C4-2B (cell line): ENCODE results near the gene CDHR2.

ENCODE experiments used
- H3K27ac ChIP-seq: fragments of 450-650 bp; 2 replicates; pipeline ENCODE4 v1.5.1; 2017
- ZFX ChIP-seq: fragments of 450-650 bp; IDR thresholded peaks from 2 replicates; pipeline ENCODE4 v1.6.1; 2017
- TF ChIP-seq, protein P1 (sequence below): fragments of 450-650 bp; conservative IDR thresholded peaks from 2 replicates; pipeline ENCODE4 v1.5.1; 2017; ENCODE audit warnings: mild to moderate bottlenecking

Gene CDHR2

GRCh38 chr5:176610435-176610773 lies 61.3 kb downstream of the CDHR2 start:
- TF ChIP-seq ZFX: no peak
- TF ChIP-seq, protein P1, sequence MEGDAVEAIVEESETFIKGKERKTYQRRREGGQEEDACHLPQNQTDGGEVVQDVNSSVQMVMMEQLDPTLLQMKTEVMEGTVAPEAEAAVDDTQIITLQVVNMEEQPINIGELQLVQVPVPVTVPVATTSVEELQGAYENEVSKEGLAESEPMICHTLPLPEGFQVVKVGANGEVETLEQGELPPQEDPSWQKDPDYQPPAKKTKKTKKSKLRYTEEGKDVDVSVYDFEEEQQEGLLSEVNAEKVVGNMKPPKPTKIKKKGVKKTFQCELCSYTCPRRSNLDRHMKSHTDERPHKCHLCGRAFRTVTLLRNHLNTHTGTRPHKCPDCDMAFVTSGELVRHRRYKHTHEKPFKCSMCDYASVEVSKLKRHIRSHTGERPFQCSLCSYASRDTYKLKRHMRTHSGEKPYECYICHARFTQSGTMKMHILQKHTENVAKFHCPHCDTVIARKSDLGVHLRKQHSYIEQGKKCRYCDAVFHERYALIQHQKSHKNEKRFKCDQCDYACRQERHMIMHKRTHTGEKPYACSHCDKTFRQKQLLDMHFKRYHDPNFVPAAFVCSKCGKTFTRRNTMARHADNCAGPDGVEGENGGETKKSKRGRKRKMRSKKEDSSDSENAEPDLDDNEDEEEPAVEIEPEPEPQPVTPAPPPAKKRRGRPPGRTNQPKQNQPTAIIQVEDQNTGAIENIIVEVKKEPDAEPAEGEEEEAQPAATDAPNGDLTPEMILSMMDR: no peak
- H3K27ac ChIP-seq: peak overlapping the region; percentile 69

GRCh38 chr5:176611435-176611834 lies 62.3 kb downstream of the CDHR2 start:
- TF ChIP-seq, protein P1: no peak
- no peak for TF ChIP-seq ZFX
- no peak overlapping the region for H3K27ac ChIP-seq

DNA sequence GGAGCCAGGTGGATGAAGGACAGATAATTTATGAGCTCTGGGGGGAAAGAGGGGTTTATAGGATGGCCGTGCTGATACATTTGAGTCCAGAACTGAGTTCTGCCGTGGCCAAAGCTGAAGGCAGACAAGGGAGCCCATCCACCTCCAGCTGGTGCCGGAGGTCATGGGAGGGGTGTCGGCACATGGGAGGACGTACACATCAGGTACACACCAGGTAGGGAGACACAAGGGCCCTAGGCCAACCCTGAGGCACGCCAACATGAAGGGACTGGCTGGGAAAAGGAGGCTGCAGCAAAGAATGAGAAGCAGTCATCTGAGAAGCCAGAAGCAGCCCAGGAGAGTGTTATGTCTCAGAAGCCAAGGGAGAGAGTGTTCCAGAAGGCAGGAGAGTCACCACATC lies 62.9 kb downstream of the CDHR2 start:
- H3K27ac ChIP-seq: no peak overlapping the region
- no peak for TF ChIP-seq ZFX
- TF ChIP-seq, protein P1: no peak

GRCh38 chr5:176612855-176613254 lies 63.7 kb downstream of the CDHR2 start:
- H3K27ac ChIP-seq: no peak overlapping the region
- TF ChIP-seq, protein P1: no peak
- no peak for TF ChIP-seq ZFX

GRCh38 chr5:176614805-176615478 lies 65.8 kb downstream of the CDHR2 start:
- TF ChIP-seq, protein P1: no peak
- TF ChIP-seq ZFX: no peak
- H3K27ac ChIP-seq: no peak overlapping the region

DNA sequence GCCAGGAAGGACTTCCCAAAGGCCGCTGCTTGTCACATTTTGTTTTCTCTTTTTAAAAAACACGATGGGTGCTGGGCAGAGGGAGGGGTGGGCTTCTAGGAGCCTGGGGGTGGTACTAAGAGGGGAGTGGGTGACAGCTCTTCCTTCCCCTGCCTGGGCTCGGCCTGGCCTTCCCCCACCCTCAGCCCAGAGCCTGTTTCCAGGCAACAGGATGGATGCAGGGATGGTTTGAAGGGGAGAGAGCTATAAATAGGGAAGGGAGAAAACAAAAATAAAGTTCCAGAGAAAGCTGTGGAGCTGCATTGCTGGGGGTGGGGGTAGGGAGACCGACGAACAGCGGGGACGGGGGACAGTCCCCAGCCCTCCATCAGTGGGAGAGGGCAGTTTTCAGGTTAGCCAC lies 67.4 kb downstream of the CDHR2 start:
- TF ChIP-seq, protein P1: no peak
- TF ChIP-seq ZFX: no peak
- no peak overlapping the region for H3K27ac ChIP-seq

GRCh38 chr5:176618783-176619182 lies 69.6 kb downstream of the CDHR2 start:
- H3K27ac ChIP-seq: no peak overlapping the region
- no peak for TF ChIP-seq ZFX
- TF ChIP-seq, protein P1: no peak
